Stimulated activated naive B cell treated with anti-CD40 and anti-IgM and Interleukin-4, amounts not matched to agents 10 μg/mL and 1 μg/mL and 100 μg/mL, for 72 hours (primary cell): Measurements from ENCODE around the gene MTMR1.
A peak's percentile ranks its signal among the peaks of the same experiment; 100 is the strongest.

Experiments used
- ATAC-seq, 2 donors: fragments of 150-1000 bp; cut with Tn5 transposase; replicated peaks; 2 replicates each; pipeline ENCODE4 v1.10.0; 2021; ENCODE audit warnings: moderate library complexity in 1 of 2
- DNase-seq: peaks from one replicate; pipeline ENCODE4 v3.0.0; 2021
- H3K27ac Mint-ChIP-seq: one replicate; pipeline ENCODE4 v1.8.0; 2022; ENCODE audit warnings: mild to moderate bottlenecking, mixed read lengths
- H3K27me3 Mint-ChIP-seq, 2 donors: one replicate each; pipeline ENCODE4 v1.8.0; 2022; ENCODE audit warnings: mixed read lengths in 2 of 2
- H3K36me3 Mint-ChIP-seq, 2 donors: one replicate each; pipeline ENCODE4 v1.8.0; 2022; ENCODE audit warnings: mixed read lengths in 2 of 2, mild to moderate bottlenecking in 1 of 2
- H3K4me1 Mint-ChIP-seq, 2 donors: one replicate each; pipeline ENCODE4 v1.8.0; 2022; ENCODE audit warnings: mixed read lengths in 2 of 2, mild to moderate bottlenecking in 1 of 2
- H3K4me3 Mint-ChIP-seq, 2 donors: one replicate each; pipeline ENCODE4 v1.8.0; 2022; ENCODE audit warnings: mild to moderate bottlenecking in 2 of 2, mixed read lengths in 2 of 2, moderate library complexity in 1 of 2
- H3K9me3 Mint-ChIP-seq, 2 donors: one replicate each; pipeline ENCODE4 v1.8.0; 2022; ENCODE audit warnings: mixed read lengths in 2 of 2, mild to moderate bottlenecking in 1 of 2

Gene MTMR1

DNA sequence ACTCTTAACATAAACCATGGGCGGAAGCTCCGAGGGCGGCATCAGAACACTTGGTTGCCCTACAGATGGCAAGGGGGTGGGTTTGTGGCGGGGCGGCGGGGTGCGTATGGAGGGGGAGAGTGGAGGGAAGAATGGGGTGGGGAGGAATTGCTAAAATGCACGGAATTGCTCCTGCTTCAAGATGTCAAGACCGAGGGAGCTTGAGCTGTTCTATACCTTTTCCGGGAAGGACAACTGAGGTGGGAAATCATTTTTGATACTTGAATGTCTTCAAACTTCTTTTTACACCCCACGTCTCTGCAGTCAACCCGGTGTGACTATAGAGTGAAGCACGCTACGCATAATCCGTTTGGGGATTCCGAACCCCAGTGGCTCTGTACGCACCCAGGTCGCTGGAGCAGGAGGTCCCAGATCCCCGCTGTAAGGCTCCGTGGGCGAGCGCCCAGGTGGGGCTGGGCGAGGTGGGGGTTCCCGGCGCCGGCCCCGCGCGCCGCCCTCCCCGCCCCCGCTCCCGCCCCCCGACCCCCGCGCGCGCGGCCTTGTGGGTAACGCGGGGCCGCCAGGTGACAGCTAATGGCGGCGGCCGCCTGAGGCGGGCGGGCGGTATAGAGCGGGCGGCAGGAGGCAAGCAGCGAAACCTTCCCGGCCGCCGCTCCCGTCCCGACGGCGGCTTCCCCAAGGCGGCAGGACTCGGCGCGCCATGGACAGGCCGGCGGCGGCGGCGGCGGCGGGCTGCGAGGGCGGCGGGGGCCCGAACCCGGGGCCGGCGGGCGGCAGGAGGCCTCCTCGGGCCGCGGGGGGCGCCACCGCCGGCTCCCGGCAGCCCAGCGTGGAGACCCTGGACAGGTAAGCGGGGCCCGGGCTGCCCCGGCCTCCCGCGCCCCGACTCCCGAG lies at the start of gene MTMR1:
Gene MTMR1 (plus strand): TSS at position 566 of the 894 bp plus-strand sequence. CDS start 135 bp downstream, at position 701.
- peak within 1 kb of the TSS; percentile 86 to 93 for H3K4me3 Mint-ChIP-seq
- peaks cover 0 to 3% of the 10 kb centered on the region in 2 donors for H3K36me3 Mint-ChIP-seq
- peaks cover 34 to 64% of the 10 kb centered on the region in 2 donors for H3K4me1 Mint-ChIP-seq
- no peaks in the 10 kb centered on the region for H3K9me3 Mint-ChIP-seq
- ATAC-seq: peak; percentile 57 to 68
- H3K27ac Mint-ChIP-seq: peak within 1 kb of the TSS; percentile 94
- peak; percentile 33 for DNase-seq
- H3K27me3 Mint-ChIP-seq: no peaks in the 10 kb centered on the region

DNA sequence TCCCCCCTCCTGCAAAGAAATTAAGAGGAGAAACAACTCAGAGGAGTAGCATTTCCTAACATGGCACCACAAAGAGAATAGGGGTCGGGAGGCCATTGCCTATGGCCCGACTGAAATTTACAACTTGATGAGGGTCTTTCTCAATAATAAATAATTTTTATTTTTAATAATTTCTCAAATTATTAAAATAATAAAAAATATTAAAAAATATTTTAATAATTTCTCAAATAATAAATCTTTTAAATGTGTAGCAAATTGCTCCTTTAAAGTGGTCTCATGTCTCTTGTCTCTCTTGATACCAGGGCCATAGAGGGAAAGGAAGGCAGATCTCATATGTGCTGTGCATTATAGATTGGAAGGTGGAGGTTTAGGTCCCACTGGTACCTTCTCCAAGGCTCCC lies 49.2 kb upstream of the MTMR1 start:
- Mint-ChIP-seq H3K9me3 (no peaks in the 10 kb centered on the region), H3K36me3 (peaks cover 0 to 4% of the 10 kb centered on the region in 2 donors), H3K4me1 (no peaks in the 10 kb centered on the region), H3K27me3 (no peaks in the 10 kb centered on the region), H3K4me3 (no peak overlapping the region), H3K27ac (no peak overlapping the region)
- DNase-seq (no peak), ATAC-seq (no peak)

DNA sequence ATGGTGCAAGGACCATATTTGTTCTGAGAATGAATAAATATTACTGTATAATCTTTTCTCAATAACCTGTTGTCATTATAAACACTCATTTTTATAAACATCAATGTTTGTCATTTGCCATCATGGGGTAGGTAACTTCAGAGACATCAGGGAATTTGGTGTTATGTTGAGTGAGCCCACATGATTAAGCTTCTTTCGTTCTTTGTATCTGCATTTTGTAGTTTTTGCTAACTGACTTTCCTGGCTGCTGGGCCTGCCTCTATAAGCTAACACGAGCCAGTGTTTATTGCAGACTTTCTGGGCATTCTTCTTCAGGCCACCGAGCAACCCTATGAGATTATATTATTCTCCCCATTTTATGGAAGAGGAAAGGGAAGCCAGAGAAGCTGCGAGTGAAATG lies 48.8 kb upstream of the MTMR1 start:
- no peak overlapping the region for H3K4me3 Mint-ChIP-seq
- ATAC-seq (no peak), DNase-seq (no peak)
- H3K36me3 Mint-ChIP-seq: peaks cover 0 to 4% of the 10 kb centered on the region in 2 donors
- H3K27me3 Mint-ChIP-seq: no peaks in the 10 kb centered on the region
- no peaks in the 10 kb centered on the region for H3K4me1 Mint-ChIP-seq
- no peak overlapping the region for H3K27ac Mint-ChIP-seq
- no peaks in the 10 kb centered on the region for H3K9me3 Mint-ChIP-seq

DNA sequence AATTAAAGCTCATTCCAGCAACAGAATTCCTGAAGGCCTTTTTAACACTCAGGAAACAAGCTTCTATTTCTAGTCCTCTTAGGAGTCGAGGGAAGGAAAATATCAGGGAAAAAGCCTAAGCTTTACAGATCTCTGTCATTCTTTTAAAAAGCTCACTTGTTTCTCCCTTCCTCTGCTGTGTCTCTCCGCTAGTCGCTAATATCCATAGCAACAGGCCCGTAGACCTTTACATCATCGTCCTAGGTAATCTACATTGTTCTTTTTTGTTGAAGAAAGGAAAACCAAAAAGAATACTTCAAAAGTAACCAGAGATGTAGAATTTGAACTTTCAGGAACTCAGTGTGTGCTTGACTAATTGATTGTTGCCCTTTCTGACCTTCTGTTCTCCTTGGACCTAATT lies 45.9 kb upstream of the MTMR1 start:
- no peak for DNase-seq
- Mint-ChIP-seq H3K9me3 (no peaks in the 10 kb centered on the region), H3K36me3 (peaks cover 7 to 9% of the 10 kb centered on the region in 2 donors), H3K4me3 (no peak overlapping the region), H3K4me1 (no peaks in the 10 kb centered on the region), H3K27me3 (no peaks in the 10 kb centered on the region), H3K27ac (no peak overlapping the region)
- no peak for ATAC-seq

DNA sequence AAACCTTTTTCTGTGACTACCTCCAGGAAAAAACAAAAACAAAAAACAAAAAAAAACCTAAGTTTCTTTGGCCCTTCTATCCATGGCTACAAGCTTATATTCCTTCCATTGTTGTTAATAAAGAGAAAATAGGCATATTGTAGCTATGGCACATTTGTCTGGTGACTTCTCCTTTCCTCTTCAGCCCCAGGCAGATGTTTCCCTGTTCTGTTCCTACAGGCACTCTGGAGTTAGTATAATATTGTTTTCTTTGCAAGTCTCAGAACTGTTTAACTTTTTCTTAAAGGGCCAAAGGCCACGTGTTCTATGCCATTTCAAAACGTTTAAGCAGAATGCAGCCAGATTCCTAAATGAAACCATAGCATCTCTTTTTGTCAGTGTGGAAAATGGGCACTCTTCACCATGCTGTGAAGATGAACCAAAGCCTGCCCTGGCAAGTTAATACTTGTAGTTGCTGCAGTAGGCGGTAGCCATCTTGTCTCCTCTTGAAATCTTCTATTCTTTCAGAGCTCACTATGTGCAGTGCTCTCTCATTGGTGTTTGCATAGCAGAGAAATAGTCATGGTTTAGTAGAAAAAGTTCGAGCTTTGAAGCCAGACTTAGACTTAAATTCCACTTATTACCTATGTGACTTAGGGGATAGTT lies 44.8 kb upstream of the MTMR1 start:
- ATAC-seq: no peak
- Mint-ChIP-seq H3K27ac (no peak overlapping the region), H3K36me3 (peaks cover 7 to 9% of the 10 kb centered on the region in 2 donors), H3K9me3 (no peaks in the 10 kb centered on the region), H3K27me3 (no peaks in the 10 kb centered on the region), H3K4me3 (no peak overlapping the region), H3K4me1 (no peaks in the 10 kb centered on the region)
- DNase-seq: no peak

DNA sequence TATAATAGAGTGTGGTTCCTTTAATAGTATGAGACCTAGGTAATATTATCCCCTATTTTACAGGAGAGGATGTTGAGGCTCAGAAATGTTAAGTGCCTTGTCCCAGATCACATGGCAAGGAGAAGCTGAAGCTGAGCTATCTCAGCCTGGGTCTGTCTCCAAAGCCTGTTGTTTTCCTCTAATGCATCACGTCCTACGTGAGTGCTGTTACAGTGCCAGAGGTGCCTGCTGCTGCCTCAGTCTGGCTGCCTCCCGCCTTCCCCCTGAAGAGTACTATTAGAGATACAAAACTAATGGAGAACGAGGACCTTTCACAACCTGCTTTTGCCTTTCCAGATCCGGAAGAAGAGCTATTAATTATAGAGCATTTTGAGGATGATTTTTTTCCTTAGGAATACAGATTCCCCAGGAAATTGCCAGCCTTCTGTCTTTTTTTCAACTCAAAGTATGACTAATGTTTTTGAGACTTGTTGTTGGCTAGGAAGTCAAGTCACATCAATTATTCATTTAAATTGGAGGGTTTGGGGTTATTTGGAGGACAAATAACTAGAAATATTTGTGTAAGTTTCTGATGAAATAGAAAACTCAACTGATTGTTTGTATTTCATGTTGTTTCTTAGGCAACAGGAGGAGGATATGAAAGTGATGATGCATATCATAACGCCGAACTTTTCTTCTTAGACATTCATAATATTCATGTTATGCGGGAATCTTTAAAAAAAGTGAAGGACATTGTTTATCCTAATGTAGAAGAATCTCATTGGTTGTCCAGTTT lies 43.9 kb upstream of the MTMR1 start:
- DNase-seq: no peak
- ATAC-seq: no peak
- no peak overlapping the region for H3K27ac Mint-ChIP-seq
- no peaks in the 10 kb centered on the region for H3K9me3 Mint-ChIP-seq
- H3K4me1 Mint-ChIP-seq: no peaks in the 10 kb centered on the region
- H3K36me3 Mint-ChIP-seq: peaks cover 7 to 9% of the 10 kb centered on the region in 2 donors
- no peaks in the 10 kb centered on the region for H3K27me3 Mint-ChIP-seq
- no peak overlapping the region for H3K4me3 Mint-ChIP-seq

DNA sequence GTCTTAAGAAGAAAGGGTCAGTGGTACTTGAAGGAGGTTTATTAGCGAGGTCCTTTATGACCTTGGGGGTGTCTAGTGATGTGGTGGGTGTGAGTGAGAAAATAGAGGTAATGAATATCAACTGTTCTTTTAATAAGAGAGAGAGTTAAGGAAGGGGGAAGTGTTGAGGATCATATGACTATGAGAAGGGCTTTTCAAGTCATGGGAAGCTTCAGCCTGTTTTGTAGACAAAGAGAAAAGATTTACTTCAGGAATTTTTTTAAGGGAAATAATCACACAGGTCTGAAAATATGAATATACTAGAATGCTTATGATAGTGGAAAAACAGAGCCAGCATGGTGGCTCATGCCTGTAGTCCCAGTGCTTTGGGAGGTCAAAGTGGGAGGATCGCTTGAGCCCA lies 41.3 kb upstream of the MTMR1 start:
- Mint-ChIP-seq H3K27ac (no peak overlapping the region), H3K27me3 (no peaks in the 10 kb centered on the region), H3K36me3 (peaks cover 3 to 12% of the 10 kb centered on the region in 2 donors), H3K4me1 (no peaks in the 10 kb centered on the region), H3K4me3 (no peak overlapping the region), H3K9me3 (no peaks in the 10 kb centered on the region)
- DNase-seq: no peak
- ATAC-seq: no peak

DNA sequence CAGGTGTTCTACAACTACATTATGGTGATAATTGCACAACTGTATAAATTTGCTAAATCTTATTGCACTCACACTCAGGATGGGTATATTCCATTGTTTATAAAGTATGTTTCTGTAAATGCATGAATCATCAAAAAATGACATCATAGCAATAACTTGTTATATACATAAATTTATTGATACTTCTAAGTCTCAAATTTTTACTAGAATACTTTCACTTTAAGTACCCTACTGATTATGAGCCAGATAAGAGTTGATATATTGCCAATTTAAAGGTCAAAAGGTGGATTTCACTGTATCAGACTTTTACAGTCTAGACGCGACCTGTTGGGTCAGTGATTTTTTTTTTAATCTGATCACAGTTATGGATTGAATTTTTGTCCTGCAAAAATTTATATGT lies 37.4 kb upstream of the MTMR1 start:
- H3K27ac Mint-ChIP-seq: no peak overlapping the region
- ATAC-seq: no peak
- H3K9me3 Mint-ChIP-seq: no peaks in the 10 kb centered on the region
- H3K4me3 Mint-ChIP-seq: no peak overlapping the region
- no peak for DNase-seq
- peaks cover 4 to 8% of the 10 kb centered on the region in 2 donors for H3K36me3 Mint-ChIP-seq
- H3K4me1 Mint-ChIP-seq: no peaks in the 10 kb centered on the region
- no peaks in the 10 kb centered on the region for H3K27me3 Mint-ChIP-seq

DNA sequence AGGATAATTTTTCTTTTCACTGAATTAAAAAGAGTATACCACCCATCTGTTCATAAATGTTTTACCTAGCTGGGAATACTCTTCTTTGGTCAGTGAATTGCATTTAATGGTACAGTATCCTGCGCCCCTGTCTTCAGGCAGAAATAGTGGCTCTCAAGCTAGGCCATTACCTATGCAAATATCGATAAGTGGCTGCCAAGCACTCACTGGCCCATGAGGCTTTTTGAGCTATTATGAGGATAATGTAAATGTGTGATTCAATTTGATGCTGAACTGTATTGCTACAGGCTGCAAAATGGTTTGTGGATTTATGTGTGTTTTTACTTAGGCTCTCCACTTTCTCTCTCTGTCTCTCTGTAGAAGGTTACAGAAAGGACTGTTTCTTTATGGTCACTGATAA lies 30.1 kb upstream of the MTMR1 start:
- H3K27me3 Mint-ChIP-seq: no peaks in the 10 kb centered on the region
- ATAC-seq (no peak), DNase-seq (no peak)
- H3K4me3 Mint-ChIP-seq: no peak overlapping the region
- no peaks in the 10 kb centered on the region for H3K4me1 Mint-ChIP-seq
- H3K27ac Mint-ChIP-seq: no peak overlapping the region
- peaks cover 12 to 18% of the 10 kb centered on the region in 2 donors for H3K36me3 Mint-ChIP-seq
- H3K9me3 Mint-ChIP-seq: no peaks in the 10 kb centered on the region

DNA sequence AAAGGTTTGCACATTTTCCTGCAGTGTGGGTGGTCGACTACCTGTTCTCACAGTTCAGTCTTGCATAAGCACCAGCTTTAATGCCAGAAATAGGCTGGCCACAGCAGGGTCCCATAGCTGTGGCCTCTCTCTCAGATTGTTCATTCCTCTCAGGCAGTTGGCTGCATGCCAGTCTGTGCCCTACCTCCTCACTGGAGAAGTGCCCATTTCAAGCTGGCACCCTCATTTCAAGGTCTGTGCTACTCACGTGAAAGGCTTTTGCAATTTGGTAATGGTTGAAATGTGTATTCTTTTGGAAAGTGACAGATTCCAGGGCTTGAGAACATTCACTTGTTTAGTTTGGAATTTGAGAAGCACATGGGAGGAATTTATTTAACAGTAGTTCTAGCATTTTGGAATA lies 28.9 kb upstream of the MTMR1 start:
- ATAC-seq (no peak), DNase-seq (no peak)
- Mint-ChIP-seq H3K27me3 (no peaks in the 10 kb centered on the region), H3K36me3 (peaks cover 12 to 22% of the 10 kb centered on the region in 2 donors), H3K9me3 (no peaks in the 10 kb centered on the region), H3K27ac (no peak overlapping the region), H3K4me1 (no peaks in the 10 kb centered on the region), H3K4me3 (no peak overlapping the region)

DNA sequence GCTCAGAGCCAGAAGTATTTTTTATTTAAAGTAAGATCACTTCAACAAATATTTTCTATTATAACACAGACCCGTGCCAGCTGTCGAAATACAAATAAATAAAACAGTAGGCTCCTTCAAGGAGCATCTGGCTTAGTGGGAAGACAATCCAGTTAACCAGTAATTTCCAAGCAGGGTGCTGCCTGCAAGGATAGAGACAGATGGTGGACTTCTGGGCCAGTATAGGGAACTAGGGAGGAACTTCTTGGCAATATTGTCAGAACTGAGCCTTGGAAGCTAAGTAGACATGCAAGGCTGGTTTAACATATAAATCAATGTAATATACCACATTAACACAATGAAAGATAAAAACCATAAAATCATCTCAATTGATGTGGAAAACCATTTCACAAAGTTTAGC lies 17.0 kb upstream of the MTMR1 start:
- DNase-seq: no peak
- Mint-ChIP-seq H3K36me3 (no peaks in the 10 kb centered on the region), H3K4me1 (no peaks in the 10 kb centered on the region), H3K27ac (no peak overlapping the region), H3K27me3 (peaks cover 0 to 4% of the 10 kb centered on the region in 2 donors), H3K9me3 (peaks cover 0 to 1% of the 10 kb centered on the region in 2 donors), H3K4me3 (no peak overlapping the region)
- ATAC-seq: no peak

DNA sequence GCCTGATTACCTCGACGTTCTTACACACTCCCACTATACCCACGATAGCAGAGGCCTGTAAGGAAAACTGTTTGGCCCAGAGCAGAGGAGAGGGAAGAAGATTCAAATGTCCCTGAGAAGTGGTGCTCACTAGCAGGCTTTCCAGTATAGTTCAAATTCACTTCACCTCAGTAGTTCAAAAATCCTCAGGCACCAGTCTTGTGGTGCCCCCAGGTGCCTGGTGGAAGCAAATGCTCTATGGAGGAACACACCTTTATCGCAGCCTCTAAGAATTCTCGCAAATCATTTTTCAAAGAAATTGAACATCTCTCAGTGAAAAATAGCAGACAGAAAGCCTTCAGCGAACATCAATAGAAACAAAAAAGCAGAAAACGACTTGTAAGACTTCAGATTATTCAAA lies 12.2 kb upstream of the MTMR1 start:
- Mint-ChIP-seq H3K4me1 (peaks cover 0 to 2% of the 10 kb centered on the region in 2 donors), H3K4me3 (no peak overlapping the region), H3K9me3 (peaks cover 0 to 1% of the 10 kb centered on the region in 2 donors), H3K36me3 (no peaks in the 10 kb centered on the region), H3K27me3 (peaks cover 0 to 4% of the 10 kb centered on the region in 2 donors), H3K27ac (no peak overlapping the region)
- DNase-seq: no peak
- no peak for ATAC-seq

DNA sequence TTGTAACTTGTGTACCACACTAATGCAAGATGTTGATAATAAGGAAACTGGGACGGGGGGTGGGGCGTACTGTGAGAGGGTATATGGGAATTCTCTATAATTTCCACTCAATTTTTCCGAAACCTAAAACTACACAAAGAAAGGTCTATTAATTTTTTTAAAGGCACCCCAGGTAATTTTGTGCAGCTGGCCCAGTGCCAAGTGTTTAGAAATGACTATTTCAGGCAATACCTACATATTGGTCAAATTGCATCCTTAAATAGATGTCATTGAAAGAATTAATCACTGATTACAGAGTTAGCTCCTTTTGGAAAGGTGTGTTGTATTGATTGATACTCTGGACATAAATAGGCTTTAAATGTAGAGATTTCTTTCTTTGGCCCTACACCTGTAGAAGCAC lies 10.1 kb upstream of the MTMR1 start:
- Mint-ChIP-seq H3K4me3 (no peak overlapping the region), H3K27ac (no peak overlapping the region), H3K9me3 (no peaks in the 10 kb centered on the region), H3K27me3 (peaks cover 0 to 4% of the 10 kb centered on the region in 2 donors), H3K36me3 (no peaks in the 10 kb centered on the region), H3K4me1 (peaks cover under 1 to 2% of the 10 kb centered on the region in 2 donors)
- ATAC-seq (no peak), DNase-seq (no peak)

DNA sequence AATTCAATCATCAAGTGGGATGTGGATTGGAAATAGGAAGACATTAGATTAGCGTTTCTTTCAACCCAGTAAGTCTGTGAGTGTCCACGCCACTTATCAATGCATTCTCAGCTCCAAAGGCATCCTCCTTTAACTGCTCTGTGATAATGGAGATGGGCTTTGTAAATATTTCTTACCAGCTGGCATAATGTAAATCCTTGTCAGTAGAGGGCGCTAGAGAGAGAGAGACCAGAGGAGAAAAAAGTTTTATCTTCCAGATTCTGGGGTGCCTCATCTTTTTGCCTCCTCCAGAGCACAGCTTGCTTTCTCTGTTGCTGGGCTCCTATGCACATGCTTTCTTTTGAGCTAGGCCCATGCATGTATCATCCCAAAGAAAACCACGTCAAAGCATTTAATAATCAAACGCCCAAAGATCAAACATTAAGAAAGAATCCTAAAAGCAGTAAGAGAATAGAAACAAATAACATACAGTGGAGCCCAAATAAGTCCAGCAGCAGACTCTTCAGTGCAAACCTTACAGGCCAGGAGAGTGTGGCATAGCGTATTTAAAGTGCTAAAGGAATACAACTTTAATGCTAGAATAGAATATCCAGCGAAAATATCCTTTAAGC lies 9.6 kb upstream of the MTMR1 start:
- Mint-ChIP-seq H3K36me3 (no peaks in the 10 kb centered on the region), H3K4me1 (peaks cover 2 to 6% of the 10 kb centered on the region in 2 donors), H3K9me3 (no peaks in the 10 kb centered on the region), H3K27ac (no peak overlapping the region), H3K4me3 (no peak overlapping the region), H3K27me3 (peaks cover 0 to 4% of the 10 kb centered on the region in 2 donors)
- ATAC-seq (peak; percentile 38 to 55), DNase-seq (no peak)
